Transverse colon (tissue), 4 donors: Measurements from ENCODE around the gene GNB1L. TPM values are rescaled to one million over a fixed set of nuclear protein-coding genes. Genes with fewer than 3 reads are reported as not detected.

Source experiments
- DNase-seq: peaks from one replicate; pipeline ENCODE4 v3.0.0-alpha.2; 2019
- H3K27ac ChIP-seq, 4 donors: fragments of 200-600 bp; sonication (generic); 2 replicates each; pipeline ENCODE4 v1.5.1; 2016 to 2018; ENCODE audit warnings: inconsistent platforms in 4 of 4
- H3K27me3 ChIP-seq: fragments of 200-600 bp; sonication (generic); 2 replicates; pipeline ENCODE4 v1.5.1; 2017; ENCODE audit warnings: inconsistent platforms
- H3K36me3 ChIP-seq, 4 donors: fragments of 200-600 bp; sonication (generic); 2 replicates each; pipeline ENCODE4 v1.5.1; 2017 to 2019; ENCODE audit warnings: inconsistent platforms in 4 of 4
- H3K4me1 ChIP-seq, 4 donors: fragments of 200-600 bp; sonication (generic); 2 replicates each; pipeline ENCODE4 v1.5.1; 2017 to 2020; ENCODE audit warnings: inconsistent platforms in 4 of 4
- H3K4me3 ChIP-seq, 4 donors: fragments of 200-600 bp; sonication (generic); 1 replicate in 1 of 4; 2 replicates in 3 of 4; pipeline versions ENCODE4 v1.5.1 to v1.6.1; 2017 to 2019; ENCODE audit warnings: inconsistent platforms in 4 of 4
- H3K9me3 ChIP-seq, 2 donors: fragments of 200-600 bp; sonication (generic); 2 replicates each; pipeline ENCODE4 v1.5.1; 2017 to 2019; ENCODE audit warnings: inconsistent platforms in 2 of 2
- CTCF ChIP-seq, 5 experiments: fragments of 200-600 bp in 3 of 5; fragments of 450-650 bp in 2 of 5; sonication (generic) in 3 of 5; IDR thresholded peaks; 1 replicate in 2 of 5; 2 replicates in 3 of 5; pipeline ENCODE4 v1.5.1; 2016 to 2017; ENCODE audit warnings: antibody characterized with exemption in 5 of 5, inconsistent platforms in 3 of 5, mild to moderate bottlenecking in 2 of 5, moderate library complexity in 1 of 5
- EP300 ChIP-seq: sonication (generic); formaldehyde crosslinking; IDR thresholded peaks from one replicate; pipeline ENCODE4 v1.6.1; 2017; ENCODE audit warnings: antibody characterized with exemption, low read depth
- POLR2A ChIP-seq: fragments of 450-650 bp; IDR thresholded peaks from one replicate; pipeline ENCODE4 v1.6.1; 2016; ENCODE audit warnings: antibody characterized with exemption, mild to moderate bottlenecking, moderate library complexity
- POLR2AphosphoS5 ChIP-seq, 3 donors: sonication (generic); formaldehyde crosslinking; IDR thresholded peaks; one replicate each; pipeline ENCODE4 v1.6.1; 2016; ENCODE audit warnings: antibody characterized with exemption in 3 of 3
- whole genome bisulfite sequencing, 2 donors: methylation state at CpG; one replicate each; pipeline ENCODE4 v1.1.5; 2018; ENCODE audit warnings: low coverage in 1 of 2; 5-methylcytosine and 5-hydroxymethylcytosine counted together
- in situ Hi-C, 4 donors: fragments of 200-750 bp; cut with MboI; loops; one replicate each; pipeline versions ENCODE4 v1.15.0 to v1.15.1; 2017; ENCODE audit warnings: low sequenced_read_pairs in 3 of 4, low pct_ligation_motif_present in 1 of 4, low pct_unique_long_range_greater_than_20kb in 1 of 4
- intact Hi-C: fragments of 100-400 bp; cut with DNase I; formaldehyde crosslinking; loops from one replicate; pipeline ENCODE4 v1.15.1; 2023; ENCODE audit warnings: low total_unique reads
- total RNA-seq, 4 donors: library from RNA; depleted of rRNA; stranded (reverse); fragments of >200 nt; gene quantifications; one replicate each; pipeline ENCODE4 v1.1.0, GENCODE V29; 2016

Gene GNB1L
- total RNA-seq, 4 donors from 2014 or later: 0.80 to 4.8 (median 2.8) TPM

GRCh38 chr22:19802001-19802893 lies 52.4 kb downstream of the GNB1L start:
- TF ChIP-seq POLR2A: no peak
- TF ChIP-seq POLR2AphosphoS5 (IDR thresholded peaks at IDR 0.05): no peak
- no peak for TF ChIP-seq CTCF (IDR thresholded peaks at IDR 0.05)
- TF ChIP-seq EP300: no peak
- Histone ChIP-seq H3K4me3 (no peak overlapping the region), H3K36me3 (no peaks in the 10 kb centered on the region), H3K27ac (no peak overlapping the region), H3K9me3 (no peaks in the 10 kb centered on the region), H3K27me3 (no peaks in the 10 kb centered on the region), H3K4me1 (peaks cover 0 to 11% (median 6%) of the 10 kb centered on the region in 4 donors)
- no peak for DNase-seq
- 88 to 96% methylated on average over 4 to 24 of the region's 26 CpGs for WGBS, 2 donors
- in situ Hi-C loops: no loop called here
- intact Hi-C loops: no loop called here

GRCh38 chr22:19801340-19802000 lies 53.2 kb downstream of the GNB1L start:
- 80 to 82% methylated on average over 2 to 17 of the region's 18 CpGs for WGBS, 2 donors
- Histone ChIP-seq H3K9me3 (no peaks in the 10 kb centered on the region), H3K4me3 (no peak overlapping the region), H3K36me3 (no peaks in the 10 kb centered on the region), H3K4me1 (peaks cover 0 to 7% (median 2%) of the 10 kb centered on the region in 4 donors), H3K27me3 (no peaks in the 10 kb centered on the region), H3K27ac (no peak overlapping the region)
- in situ Hi-C loops (no loop called here), intact Hi-C loops (no loop called here)
- no peak for TF ChIP-seq POLR2AphosphoS5 (IDR thresholded peaks at IDR 0.05)
- no peak for TF ChIP-seq CTCF (IDR thresholded peaks at IDR 0.05)
- TF ChIP-seq EP300: no peak
- no peak for TF ChIP-seq POLR2A
- no peak for DNase-seq

GRCh38 chr22:19800761-19801244 lies 53.9 kb downstream of the GNB1L start:
- intact Hi-C loops (no loop called here), in situ Hi-C loops (no loop called here)
- TF ChIP-seq CTCF (IDR thresholded peaks at IDR 0.05): no peak
- no peak for TF ChIP-seq POLR2AphosphoS5 (IDR thresholded peaks at IDR 0.05)
- no peak for TF ChIP-seq POLR2A
- TF ChIP-seq EP300: no peak
- Histone ChIP-seq H3K4me1 (peaks cover 0 to under 1% (median 0%) of the 10 kb centered on the region in 4 donors), H3K9me3 (no peaks in the 10 kb centered on the region), H3K27me3 (no peaks in the 10 kb centered on the region), H3K36me3 (no peaks in the 10 kb centered on the region), H3K27ac (no peak overlapping the region), H3K4me3 (no peak overlapping the region)
- 80 to 92% methylated on average over 3 to 8 of the region's 13 CpGs for WGBS, 2 donors
- no peak for DNase-seq

GRCh38 chr22:19800306-19800705 lies 54.4 kb downstream of the GNB1L start:
- no peaks in the 10 kb centered on the region for H3K27me3 ChIP-seq
- no peak overlapping the region for H3K4me3 ChIP-seq
- no peak overlapping the region for H3K27ac ChIP-seq
- TF ChIP-seq EP300: no peak
- no peak for TF ChIP-seq CTCF (IDR thresholded peaks at IDR 0.05)
- 92% methylated on average over 8 of the region's 8 CpGs; no CpG with 5 or more reads in 1 of the 2 donors for WGBS, 2 donors
- in situ Hi-C loops: no loop called here
- no peaks in the 10 kb centered on the region for H3K4me1 ChIP-seq
- DNase-seq: no peak
- H3K36me3 ChIP-seq: no peaks in the 10 kb centered on the region
- intact Hi-C loops: no loop called here
- no peaks in the 10 kb centered on the region for H3K9me3 ChIP-seq
